ENCODE measurements around the gene CTSS.

The CTSS gene

DNA sequence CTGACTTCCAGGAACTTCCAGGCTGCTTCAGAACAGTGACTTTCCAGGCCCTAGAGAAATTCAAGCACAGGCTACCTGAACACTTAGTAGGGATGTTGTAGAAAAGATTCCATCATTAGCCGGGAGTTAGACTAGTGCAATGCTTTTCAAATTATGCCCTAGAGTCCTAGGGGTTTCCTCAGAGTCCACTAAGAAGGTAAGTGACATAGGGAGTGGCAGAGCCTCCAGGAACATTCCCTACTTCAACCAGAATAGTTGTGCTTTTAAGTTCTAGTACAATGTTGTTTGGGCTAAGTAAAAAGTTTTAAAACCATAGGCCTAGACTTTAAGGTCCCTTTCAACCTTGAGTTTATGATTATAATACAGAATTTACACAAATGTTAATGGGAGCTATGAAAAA, 59.5 kb downstream of the CTSS start:
- no peak for DNase-seq (ENCODE audit: low read depth in 2 of 2, low spot score in 1 of 2)

GRCh38 chr1:150703427-150703826, 62.2 kb downstream of the CTSS start:
- DNase-seq (ENCODE audit: low read depth in 2 of 2, low spot score in 1 of 2): no peak

DNA sequence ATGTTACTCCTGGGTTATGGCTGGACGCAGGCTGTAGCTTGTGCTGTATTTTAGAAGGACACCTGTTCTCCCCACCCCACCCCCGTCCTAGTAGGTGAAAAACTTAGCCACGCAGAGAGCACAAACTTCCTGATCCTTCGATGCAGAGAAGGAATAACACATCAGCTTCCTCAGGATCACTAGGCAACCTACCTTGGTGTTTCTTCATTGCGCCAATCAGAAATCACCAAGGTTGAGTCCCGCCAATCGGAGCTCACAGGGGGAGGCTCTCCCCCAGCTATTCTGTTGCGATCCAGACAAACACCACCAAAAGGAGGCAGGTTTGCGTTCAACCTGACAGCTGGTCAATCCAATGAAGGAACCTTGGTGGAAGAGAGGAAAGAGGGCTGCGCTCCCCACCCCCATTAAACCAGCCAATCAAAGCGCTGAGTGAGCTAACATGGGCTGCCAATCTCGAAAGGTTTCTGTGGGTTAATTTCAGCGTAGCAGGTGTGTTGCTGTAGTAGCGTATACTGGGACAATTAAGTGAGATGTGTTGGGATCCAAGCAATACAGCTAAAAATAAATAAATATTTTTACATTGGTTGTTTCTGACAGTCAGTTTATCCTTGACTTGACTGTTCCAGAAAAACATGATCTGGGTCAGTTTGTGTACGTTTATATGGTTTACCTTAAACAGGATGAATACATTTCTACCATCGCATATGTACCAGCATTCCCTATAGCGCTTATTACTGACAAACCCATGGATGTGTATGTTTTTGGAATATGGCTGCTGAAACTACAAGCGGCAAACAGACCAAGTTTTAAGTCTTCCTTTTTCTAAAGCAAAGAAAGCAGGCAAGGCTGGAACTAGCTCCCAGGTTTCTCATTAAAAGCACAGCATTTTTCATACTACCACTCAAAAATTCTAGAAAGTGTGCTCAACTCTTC, 68.3 kb downstream of the CTSS start, which contains the start of gene GOLPH3L:
Gene GOLPH3L, minus strand, starts transcription at position 160 of the 933 bp plus-strand sequence. CDS start 2,316 bp downstream, outside the sequence.
- DNase-seq (ENCODE audit: low read depth in 2 of 2, low spot score in 1 of 2): peak; percentile 67 to 78

DNA sequence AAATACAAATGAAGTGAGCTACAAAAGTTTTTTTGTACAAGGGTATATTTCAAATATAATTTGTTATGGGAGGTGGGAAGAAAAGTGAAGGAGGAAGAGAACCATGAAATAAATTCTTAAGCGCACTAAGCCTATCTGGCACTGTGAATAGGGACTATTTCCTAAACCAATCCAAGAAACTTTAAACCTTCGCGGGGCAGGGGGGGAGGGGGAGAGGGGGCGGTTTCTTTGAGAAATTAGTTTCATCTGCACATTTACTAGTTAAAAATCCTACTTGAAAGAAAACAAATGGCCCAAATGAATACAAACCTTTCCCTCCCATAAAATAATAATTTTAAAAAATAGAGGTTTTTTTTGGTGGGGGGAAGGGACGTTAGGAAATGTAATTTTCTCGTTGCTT, 69.0 kb downstream of the CTSS start:
- DNase-seq (ENCODE audit: low read depth in 2 of 2, low spot score in 1 of 2): no peak

DNA sequence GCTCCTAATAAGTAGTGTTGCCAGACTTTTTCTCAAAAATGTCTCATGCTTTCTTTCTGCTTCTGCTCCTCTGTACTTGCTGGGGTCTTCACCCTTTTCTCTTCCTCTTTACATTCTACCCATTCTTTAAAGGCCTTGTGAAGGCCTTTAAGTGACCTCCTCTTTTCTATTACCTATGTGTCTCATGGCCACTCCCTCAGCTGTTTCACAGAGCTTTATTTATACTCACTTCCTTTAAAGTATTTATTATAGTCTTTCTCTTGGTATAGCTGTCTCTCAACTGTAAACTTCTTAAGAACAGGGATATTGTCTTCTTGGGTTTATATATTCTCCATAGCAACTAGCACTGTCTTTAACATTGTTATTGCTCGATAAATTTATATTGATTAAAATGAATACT, 69.4 kb downstream of the CTSS start:
- no peak for DNase-seq (ENCODE audit: low read depth in 2 of 2, low spot score in 1 of 2)

DNA sequence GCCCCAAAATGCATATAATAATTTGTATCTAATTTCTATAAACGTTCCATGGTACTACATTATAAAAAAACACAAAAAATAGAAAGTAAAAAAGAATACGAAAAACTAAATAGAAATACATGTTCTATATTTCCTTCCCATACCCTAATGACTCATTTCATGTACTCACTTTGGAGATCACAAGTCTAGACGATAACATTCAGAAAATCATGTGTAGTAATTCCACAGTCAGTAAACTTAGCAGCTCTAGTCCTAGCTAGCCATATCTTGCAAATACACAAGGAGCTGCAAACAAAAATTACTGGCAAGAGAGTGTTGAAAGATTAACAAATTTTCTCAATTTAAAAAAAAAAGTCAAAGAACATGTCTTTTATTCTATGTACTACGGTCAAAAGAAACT, 70.0 kb downstream of the CTSS start:
- DNase-seq (ENCODE audit: low read depth in 2 of 2, low spot score in 1 of 2): no peak

- no peak for DNase-seq (ENCODE audit: low read depth in 2 of 2, low spot score in 1 of 2)
Measured at GRCh38 chr1:150692720-150693119, 72.9 kb downstream of the CTSS start.

- no peak for DNase-seq (ENCODE audit: low read depth in 2 of 2, low spot score in 1 of 2)
Measured at GRCh38 chr1:150688763-150689162, 76.8 kb downstream of the CTSS start.

DNA sequence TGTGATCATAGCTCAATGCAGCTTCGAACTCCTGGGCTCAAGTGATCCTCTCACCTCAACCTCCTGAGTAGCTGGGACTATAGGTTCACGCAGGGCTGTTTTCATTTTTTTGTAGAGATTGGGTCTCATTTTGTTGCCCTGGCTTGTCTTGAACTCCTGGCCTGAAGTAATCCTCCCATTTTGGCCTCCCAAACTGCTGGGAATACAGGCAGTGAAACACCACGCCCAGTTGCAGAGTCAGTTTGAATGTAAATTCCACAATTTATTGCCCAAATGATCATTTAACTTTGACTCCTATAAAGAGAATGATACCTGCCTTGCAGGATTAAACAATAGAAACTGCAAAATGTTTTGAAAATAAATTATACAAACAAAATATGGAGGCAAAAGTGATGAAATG, 79.3 kb downstream of the CTSS start:
- no peak for DNase-seq (ENCODE audit: low read depth in 2 of 2, low spot score in 1 of 2)

DNA sequence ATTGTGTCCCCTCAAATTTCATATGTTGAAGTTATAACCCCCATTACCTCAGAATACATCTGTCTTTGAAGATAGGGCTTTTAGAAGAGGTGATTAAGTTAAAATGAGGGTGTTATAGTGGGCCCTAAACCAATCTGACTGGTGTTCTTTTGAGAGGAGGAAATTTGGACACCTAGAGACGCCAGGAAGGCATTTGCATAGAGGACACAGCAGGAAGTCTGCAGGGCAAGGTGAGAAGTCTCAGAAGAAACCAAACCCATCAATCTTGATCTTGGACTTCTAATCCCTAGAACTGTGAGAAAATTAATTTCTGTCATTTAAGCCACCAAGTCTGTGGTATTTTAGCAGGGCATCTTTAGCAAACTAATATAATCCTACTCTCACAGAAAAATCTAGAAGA, 81.7 kb downstream of the CTSS start:
- DNase-seq (ENCODE audit: low read depth in 2 of 2, low spot score in 1 of 2): no peak
